ENCODE data around the gene ATP5F1B.
A peak's percentile ranks its signal among the peaks of the same experiment; 100 is the strongest.

ATP5F1B gene

GRCh38 chr12:56628671-56629458 is 16.9 kb downstream of the ATP5F1B start:
- Histone ChIP-seq H3K27me3 (ENCODE audit: low read length) (no peaks in the 10 kb centered on the region), H4K20me1 (ENCODE audit: low read depth, low read length) (no peaks in the 10 kb centered on the region), H3K4me2 (ENCODE audit: low read depth, low read length, poor library complexity, severe bottlenecking) (peak overlapping the region; percentile 84), H3K9ac (ENCODE audit: low read length) (peak overlapping the region; percentile 92), H2AFZ (ENCODE audit: low read depth, low read length, severe bottlenecking) (no peak overlapping the region), H3K36me3 (ENCODE audit: low read length) (no peaks in the 10 kb centered on the region), H3K79me2 (ENCODE audit: insufficient read depth, low read length) (peaks cover 60% of the 10 kb centered on the region), H3K4me3 (ENCODE audit: insufficient read depth, low read length, poor library complexity, severe bottlenecking) (peak overlapping the region; percentile 90), H3F3A (ENCODE audit: insufficient read depth) (no peaks in the 10 kb centered on the region; the same call in 1 of the 2 replicates), H3K9me3 (ENCODE audit: insufficient read depth, low read length) (no peaks in the 10 kb centered on the region), H3K27ac (ENCODE audit: low read depth, low read length) (peak overlapping the region; percentile 47), H3K9me2 (replicated peaks; ENCODE audit: insufficient read depth, low read length) (no peaks in the 10 kb centered on the region)
- no peak for TF ChIP-seq EZH2phosphoT487 (conservative IDR thresholded peaks at IDR 0.05; ENCODE audit: low read length)
- TF ChIP-seq CTCF (IDR thresholded peaks at IDR 0.05; ENCODE audit: insufficient read depth, low read length, poor library complexity, severe bottlenecking) = no peak

GRCh38 chr12:56626701-56627100 is 19.1 kb downstream of the ATP5F1B start:
- TF ChIP-seq EZH2phosphoT487 (conservative IDR thresholded peaks at IDR 0.05; ENCODE audit: low read length) (no peak), CTCF (IDR thresholded peaks at IDR 0.05; ENCODE audit: insufficient read depth, low read length, poor library complexity, severe bottlenecking) (no peak)
- H2AFZ ChIP-seq (ENCODE audit: low read depth, low read length, severe bottlenecking) = no peak overlapping the region
- no peaks in the 10 kb centered on the region; the same call in 1 of the 2 replicates for H3F3A ChIP-seq (ENCODE audit: insufficient read depth)
- H3K36me3 ChIP-seq (ENCODE audit: low read length) = no peaks in the 10 kb centered on the region
- no peak overlapping the region for H3K27ac ChIP-seq (ENCODE audit: low read depth, low read length)
- no peak overlapping the region for H3K4me3 ChIP-seq (ENCODE audit: insufficient read depth, low read length, poor library complexity, severe bottlenecking)
- H3K79me2 ChIP-seq (ENCODE audit: insufficient read depth, low read length) = peaks cover 81% of the 10 kb centered on the region
- H3K9ac ChIP-seq (ENCODE audit: low read length) = no peak overlapping the region
- no peaks in the 10 kb centered on the region for H3K27me3 ChIP-seq (ENCODE audit: low read length)
- H3K4me2 ChIP-seq (ENCODE audit: low read depth, low read length, poor library complexity, severe bottlenecking) = no peak overlapping the region
- no peaks in the 10 kb centered on the region for H3K9me3 ChIP-seq (ENCODE audit: insufficient read depth, low read length)
- H3K9me2 ChIP-seq (replicated peaks; ENCODE audit: insufficient read depth, low read length) = no peaks in the 10 kb centered on the region
- no peaks in the 10 kb centered on the region for H4K20me1 ChIP-seq (ENCODE audit: low read depth, low read length)

DNA sequence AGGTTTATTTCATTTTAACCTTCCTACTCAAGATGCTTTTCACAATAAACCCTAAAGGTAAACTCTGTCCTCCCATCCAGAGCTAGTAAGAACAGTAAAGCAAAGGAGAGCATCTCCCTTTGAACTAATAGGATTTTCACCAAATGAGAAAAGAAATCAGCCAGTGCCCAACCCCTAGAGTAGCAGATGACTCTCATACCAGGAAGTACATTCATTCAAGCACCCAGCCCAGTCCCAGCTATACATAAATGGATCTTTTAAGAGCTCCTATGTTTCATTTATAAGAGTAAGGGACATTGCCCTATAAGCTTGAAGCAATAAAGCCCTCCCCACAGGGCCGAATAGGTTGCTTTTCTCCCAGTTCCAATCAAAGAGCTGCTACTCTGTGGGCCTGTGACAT is 23.2 kb downstream of the ATP5F1B start:
- Histone ChIP-seq H2AFZ (ENCODE audit: low read depth, low read length, severe bottlenecking) (no peak overlapping the region), H3K9me2 (replicated peaks; ENCODE audit: insufficient read depth, low read length) (no peaks in the 10 kb centered on the region), H3K27ac (ENCODE audit: low read depth, low read length) (no peak overlapping the region), H3K36me3 (ENCODE audit: low read length) (no peaks in the 10 kb centered on the region; the same call in 1 of the 2 replicates), H3K27me3 (ENCODE audit: low read length) (no peaks in the 10 kb centered on the region), H4K20me1 (ENCODE audit: low read depth, low read length) (no peaks in the 10 kb centered on the region), H3K79me2 (ENCODE audit: insufficient read depth, low read length) (peaks cover 84% of the 10 kb centered on the region), H3K9me3 (ENCODE audit: insufficient read depth, low read length) (no peaks in the 10 kb centered on the region), H3K4me3 (ENCODE audit: insufficient read depth, low read length, poor library complexity, severe bottlenecking) (no peak overlapping the region), H3K9ac (ENCODE audit: low read length) (no peak overlapping the region), H3F3A (ENCODE audit: insufficient read depth) (no peaks in the 10 kb centered on the region), H3K4me2 (ENCODE audit: low read depth, low read length, poor library complexity, severe bottlenecking) (no peak overlapping the region)
- TF ChIP-seq EZH2phosphoT487 (conservative IDR thresholded peaks at IDR 0.05; ENCODE audit: low read length) (no peak), CTCF (IDR thresholded peaks at IDR 0.05; ENCODE audit: insufficient read depth, low read length, poor library complexity, severe bottlenecking) (no peak)
